ENCODE data around the gene KDM2A.
"Not testable (repeated sequence)": the region's sequence is repeated elsewhere in the genome, so short reads cannot be mapped to it uniquely, and the experiment has no call there.

KDM2A gene

DNA sequence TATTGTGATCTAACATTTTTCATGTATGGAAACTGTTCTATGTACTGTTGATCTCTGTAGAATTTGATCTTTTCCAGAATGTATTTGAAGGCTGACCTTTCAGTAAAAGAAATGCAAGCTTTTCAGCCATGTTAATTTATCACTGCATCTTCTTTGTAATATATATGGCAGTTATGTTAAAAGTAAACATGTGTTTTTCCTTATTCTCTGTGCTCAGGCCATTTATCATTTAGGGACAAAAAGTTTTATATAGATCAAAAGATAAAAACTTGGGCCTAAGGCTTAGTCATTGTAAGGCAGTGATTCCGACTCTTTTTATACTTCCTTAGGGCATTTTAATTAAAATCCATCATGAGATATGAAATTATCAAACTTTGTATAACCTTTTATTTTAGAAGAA, 48.7 kb downstream of the KDM2A start:
- TF ChIP-seq, protein P1, sequence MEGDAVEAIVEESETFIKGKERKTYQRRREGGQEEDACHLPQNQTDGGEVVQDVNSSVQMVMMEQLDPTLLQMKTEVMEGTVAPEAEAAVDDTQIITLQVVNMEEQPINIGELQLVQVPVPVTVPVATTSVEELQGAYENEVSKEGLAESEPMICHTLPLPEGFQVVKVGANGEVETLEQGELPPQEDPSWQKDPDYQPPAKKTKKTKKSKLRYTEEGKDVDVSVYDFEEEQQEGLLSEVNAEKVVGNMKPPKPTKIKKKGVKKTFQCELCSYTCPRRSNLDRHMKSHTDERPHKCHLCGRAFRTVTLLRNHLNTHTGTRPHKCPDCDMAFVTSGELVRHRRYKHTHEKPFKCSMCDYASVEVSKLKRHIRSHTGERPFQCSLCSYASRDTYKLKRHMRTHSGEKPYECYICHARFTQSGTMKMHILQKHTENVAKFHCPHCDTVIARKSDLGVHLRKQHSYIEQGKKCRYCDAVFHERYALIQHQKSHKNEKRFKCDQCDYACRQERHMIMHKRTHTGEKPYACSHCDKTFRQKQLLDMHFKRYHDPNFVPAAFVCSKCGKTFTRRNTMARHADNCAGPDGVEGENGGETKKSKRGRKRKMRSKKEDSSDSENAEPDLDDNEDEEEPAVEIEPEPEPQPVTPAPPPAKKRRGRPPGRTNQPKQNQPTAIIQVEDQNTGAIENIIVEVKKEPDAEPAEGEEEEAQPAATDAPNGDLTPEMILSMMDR (IDR thresholded peaks at IDR 0.05; ENCODE audit: control insufficient read depth, extremely low read depth, insufficient read depth): no peak
- H3K4me3 ChIP-seq (ENCODE audit: low read depth, low read length): no peak overlapping the region
- no peak for DNase-seq (ENCODE audit: low read depth)

DNA sequence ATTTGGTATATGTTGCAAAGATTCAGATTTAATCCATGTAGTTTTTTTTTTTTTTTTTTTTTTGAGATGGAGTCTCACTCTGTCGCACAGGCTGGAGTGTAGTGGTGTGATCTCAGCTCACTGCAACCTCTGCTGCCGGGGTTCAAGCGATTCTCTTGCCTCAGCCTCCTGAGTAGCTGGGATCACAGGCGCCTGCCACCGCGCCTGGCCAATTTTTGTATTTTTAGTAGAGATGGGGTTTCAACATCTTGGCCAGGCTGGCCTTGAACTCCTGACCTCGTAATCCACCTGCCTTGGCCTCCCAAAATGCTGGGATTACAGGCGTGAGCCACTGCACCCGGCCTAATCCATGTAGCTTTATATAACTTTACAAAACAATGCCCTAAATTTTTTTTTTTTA, 49.8 kb downstream of the KDM2A start:
- not testable (repeated sequence) for DNase-seq (ENCODE audit: low read depth); H3K4me3 ChIP-seq (ENCODE audit: low read depth, low read length)

DNA sequence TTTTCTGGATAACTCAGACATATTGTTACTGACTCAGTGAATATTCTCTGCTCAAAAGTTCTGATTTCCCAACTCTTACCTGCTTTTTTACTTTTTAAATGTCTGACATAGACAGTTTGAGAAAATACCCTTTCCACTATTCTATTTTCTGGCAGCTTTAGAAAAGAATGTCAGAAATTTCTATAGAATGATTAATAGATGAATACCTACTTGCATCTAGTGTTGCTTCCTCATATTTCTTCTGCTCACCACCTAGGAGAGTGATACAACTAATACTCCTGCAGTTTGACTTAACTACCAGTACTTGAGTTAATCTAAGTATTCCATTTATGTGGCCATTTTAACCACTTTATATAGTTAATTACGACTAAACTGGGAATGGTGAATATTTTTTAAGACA, 55.2 kb downstream of the KDM2A start:
- DNase-seq (ENCODE audit: low read depth): no peak
- TF ChIP-seq, protein P1 (IDR thresholded peaks at IDR 0.05; ENCODE audit: control insufficient read depth, extremely low read depth, insufficient read depth): no peak
- H3K4me3 ChIP-seq (ENCODE audit: low read depth, low read length): no peak overlapping the region

DNA sequence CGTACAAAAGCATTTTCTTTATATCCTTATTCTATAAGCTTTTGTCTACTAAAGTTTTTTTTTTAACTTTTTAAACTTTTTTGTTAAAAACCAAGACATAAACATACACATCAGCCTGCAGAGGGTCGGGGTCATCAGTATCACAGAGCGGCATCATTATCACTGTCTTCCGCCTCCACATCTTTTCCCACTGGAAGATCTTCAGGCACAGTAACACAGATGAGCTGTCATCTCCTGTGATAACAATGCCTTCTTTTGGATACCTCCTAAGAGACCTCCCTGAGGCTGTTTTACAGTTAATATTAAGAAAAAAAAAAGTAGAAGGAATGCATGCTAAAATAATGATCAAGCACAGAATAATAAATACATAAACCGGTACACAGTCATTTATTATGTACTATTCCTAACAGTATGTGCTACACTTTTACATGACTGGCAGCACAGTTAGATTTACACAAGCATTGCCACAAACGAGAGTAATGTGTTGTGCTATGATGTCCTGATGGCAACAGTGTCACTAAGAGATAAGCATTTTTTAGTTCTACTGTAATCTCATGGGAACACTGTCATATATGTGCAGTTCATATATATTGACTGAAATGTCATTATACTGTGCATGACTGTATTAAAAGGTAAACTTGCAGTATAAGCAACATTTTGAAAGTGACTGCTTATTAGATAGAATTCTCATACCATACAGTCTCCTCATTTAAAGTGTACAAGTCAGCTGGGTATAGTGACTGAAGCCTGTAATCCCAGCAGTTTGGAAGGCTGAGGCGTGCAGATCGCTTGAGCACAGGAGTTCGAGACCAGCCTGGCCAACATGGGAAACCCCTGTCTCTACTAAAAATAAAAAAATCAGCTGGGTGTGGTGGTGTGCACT, 58.6 kb downstream of the KDM2A start:
- no peak overlapping the region for H3K4me3 ChIP-seq (ENCODE audit: low read depth, low read length)
- no peak for DNase-seq (ENCODE audit: low read depth)
- TF ChIP-seq, protein P1 (IDR thresholded peaks at IDR 0.05; ENCODE audit: control insufficient read depth, extremely low read depth, insufficient read depth): no peak

DNA sequence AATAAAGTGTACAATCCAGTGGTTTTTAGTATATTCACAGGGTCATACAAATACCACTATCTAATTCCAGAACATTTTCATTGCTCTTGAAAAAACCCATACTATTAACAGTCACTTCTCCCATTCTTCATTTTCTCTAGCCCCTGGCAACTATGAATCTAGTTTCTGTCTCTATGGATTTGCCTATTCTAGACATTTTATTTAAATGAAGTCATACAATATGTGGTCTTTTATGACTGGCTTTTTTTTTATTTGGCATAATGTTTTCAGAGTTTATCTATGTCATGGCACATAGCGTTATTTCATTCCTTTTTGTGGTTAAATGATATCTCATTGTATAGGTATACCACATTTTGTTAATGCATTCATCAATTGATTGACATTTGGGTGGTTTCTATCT, 59.4 kb downstream of the KDM2A start:
- DNase-seq (ENCODE audit: low read depth): no peak
- TF ChIP-seq, protein P1 (IDR thresholded peaks at IDR 0.05; ENCODE audit: control insufficient read depth, extremely low read depth, insufficient read depth): no peak
- H3K4me3 ChIP-seq (ENCODE audit: low read depth, low read length): no peak overlapping the region

DNA sequence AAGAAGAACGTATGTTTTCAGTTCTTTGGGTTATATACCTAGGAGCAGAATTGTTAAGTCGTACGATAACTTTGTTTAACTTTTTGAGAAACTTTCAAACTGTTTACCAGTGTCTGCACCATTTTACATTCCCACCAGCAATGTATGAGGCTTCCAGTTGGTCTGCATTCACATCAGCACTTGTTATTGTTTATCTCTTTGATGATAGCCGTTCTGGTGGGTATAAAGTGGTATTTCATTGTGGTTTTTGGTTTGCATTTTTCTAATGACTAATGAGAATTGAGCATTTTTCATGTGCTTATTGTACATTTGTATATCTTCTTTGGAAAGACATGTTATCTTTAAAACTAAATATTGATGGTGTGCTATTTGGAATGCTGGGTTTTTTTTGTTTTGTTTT, 59.8 kb downstream of the KDM2A start:
- H3K4me3 ChIP-seq (ENCODE audit: low read depth, low read length): no peak overlapping the region
- TF ChIP-seq, protein P1 (IDR thresholded peaks at IDR 0.05; ENCODE audit: control insufficient read depth, extremely low read depth, insufficient read depth): no peak
- no peak for DNase-seq (ENCODE audit: low read depth)

DNA sequence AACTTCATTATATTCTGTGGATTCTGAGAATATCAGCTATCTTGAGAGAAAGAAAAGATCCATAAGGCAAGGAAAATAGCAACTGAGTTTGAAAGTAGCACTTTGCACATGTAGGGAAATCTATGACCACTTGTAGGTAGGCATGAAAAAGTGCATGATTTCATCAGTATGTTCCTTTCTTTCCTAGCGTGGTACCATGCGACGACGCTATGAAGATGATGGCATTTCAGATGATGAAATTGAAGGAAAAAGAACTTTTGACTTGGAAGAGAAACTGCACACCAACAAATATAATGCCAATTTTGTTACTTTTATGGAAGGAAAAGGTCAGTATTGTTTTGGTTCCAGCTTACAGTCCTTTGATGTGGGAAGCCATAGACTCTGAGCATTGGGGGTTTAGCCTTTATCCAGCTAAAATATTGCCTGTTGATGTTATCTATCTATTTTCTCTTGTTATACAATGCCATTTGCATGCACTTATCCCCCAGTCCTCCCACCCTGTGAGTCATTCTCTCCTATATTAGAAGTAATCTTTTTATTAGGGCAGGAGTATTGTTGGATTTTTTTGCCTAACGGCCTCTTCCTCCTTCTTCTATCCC, 60.9 kb downstream of the KDM2A start:
- TF ChIP-seq, protein P1 (IDR thresholded peaks at IDR 0.05; ENCODE audit: control insufficient read depth, extremely low read depth, insufficient read depth): no peak
- H3K4me3 ChIP-seq (ENCODE audit: low read depth, low read length): no peak overlapping the region

More for the DNA sequence above, 60.9 kb downstream of the KDM2A start:
- no peak for DNase-seq (ENCODE audit: low read depth)

Data from LNCaP clone FGC (cell line).